ENCODE data around the gene REEP5. TPM values are rescaled to one million over a fixed set of nuclear protein-coding genes. Genes with fewer than 3 reads are reported as not detected.
"Not testable (repeated sequence)": the region's sequence is repeated elsewhere in the genome, so short reads cannot be mapped to it uniquely, and the experiment has no call there.

The REEP5 gene
- total RNA-seq, 1 donor from 2014 or later: 17.1 TPM

- Histone ChIP-seq H3K27me3 (no peaks in the 10 kb centered on the region), H3K36me3 (peaks cover 8% of the 10 kb centered on the region), H3K4me2 (no peak overlapping the region), H3K9ac (no peak overlapping the region), H3F3A (ENCODE audit: low read depth) (no peaks in the 10 kb centered on the region), H3K4me3 (no peak overlapping the region), H4K20me1 (ENCODE audit: low read depth) (no peaks in the 10 kb centered on the region), H3K4me1 (no peaks in the 10 kb centered on the region), H2AFZ (replicated peaks) (no peak overlapping the region), H3K79me2 (ENCODE audit: low read depth) (no peaks in the 10 kb centered on the region), H3K9me3 (ENCODE audit: low read depth) (no peaks in the 10 kb centered on the region), H3K27ac (no peak overlapping the region)
- TF ChIP-seq EZH2 (IDR thresholded peaks at IDR 0.05) (no peak), EZH2phosphoT487 (IDR thresholded peaks at IDR 0.05) (no peak), CTCF (IDR thresholded peaks at IDR 0.05) (no peak)
- no peak overlapping the region for H3K4me3 Mint-ChIP-seq
- no peaks in the 10 kb centered on the region for H3K27me3 Mint-ChIP-seq (ENCODE audit: insufficient read depth, low read depth)
- H3K27ac Mint-ChIP-seq: no peak overlapping the region
- H3K4me1 Mint-ChIP-seq: peaks cover 4% of the 10 kb centered on the region
- H3K9me3 Mint-ChIP-seq: no peaks in the 10 kb centered on the region
- peaks cover 37% of the 10 kb centered on the region for H3K36me3 Mint-ChIP-seq
- no peak for DNase-seq (ENCODE audit: low spot score)
These were observed 26.3 kb downstream of the REEP5 start for GRCh38 chr5:112895682-112896081.

GRCh38 chr5:112892776-112893175 is 29.3 kb downstream of the REEP5 start:
- no peak overlapping the region for H3K9ac ChIP-seq
- H4K20me1 ChIP-seq (ENCODE audit: low read depth): no peaks in the 10 kb centered on the region
- Mint-ChIP-seq H3K36me3 (peaks cover 29% of the 10 kb centered on the region), H3K27ac (no peak overlapping the region), H3K4me3 (no peak overlapping the region), H3K27me3 (ENCODE audit: insufficient read depth, low read depth) (no peaks in the 10 kb centered on the region), H3K4me1 (peaks cover 4% of the 10 kb centered on the region), H3K9me3 (no peaks in the 10 kb centered on the region)
- no peaks in the 10 kb centered on the region for H3K9me3 ChIP-seq (ENCODE audit: low read depth)
- H3F3A ChIP-seq (ENCODE audit: low read depth): no peaks in the 10 kb centered on the region
- TF ChIP-seq EZH2phosphoT487 (IDR thresholded peaks at IDR 0.05) (no peak), CTCF (IDR thresholded peaks at IDR 0.05) (no peak), EZH2 (IDR thresholded peaks at IDR 0.05) (no peak)
- no peak overlapping the region for H3K4me3 ChIP-seq
- H3K4me2 ChIP-seq: no peak overlapping the region
- H3K4me1 ChIP-seq: no peaks in the 10 kb centered on the region
- H3K27ac ChIP-seq: no peak overlapping the region
- no peaks in the 10 kb centered on the region for H3K79me2 ChIP-seq (ENCODE audit: low read depth)
- DNase-seq (ENCODE audit: low spot score): no peak
- H3K36me3 ChIP-seq: no peaks in the 10 kb centered on the region
- H2AFZ ChIP-seq (replicated peaks): no peak overlapping the region
- no peaks in the 10 kb centered on the region for H3K27me3 ChIP-seq

- not testable (repeated sequence) for H3K27me3 Mint-ChIP-seq (ENCODE audit: insufficient read depth, low read depth); H3K4me1 ChIP-seq; H2AFZ ChIP-seq (replicated peaks); H3K4me3 Mint-ChIP-seq; H3K4me3 ChIP-seq; DNase-seq (ENCODE audit: low spot score); H4K20me1 ChIP-seq (ENCODE audit: low read depth); H3K9me3 ChIP-seq (ENCODE audit: low read depth); H3K9ac ChIP-seq; H3K36me3 ChIP-seq; H3K79me2 ChIP-seq (ENCODE audit: low read depth); H3F3A ChIP-seq (ENCODE audit: low read depth); H3K27me3 ChIP-seq; H3K27ac Mint-ChIP-seq; H3K27ac ChIP-seq; H3K4me1 Mint-ChIP-seq; H3K9me3 Mint-ChIP-seq; H3K4me2 ChIP-seq
- peaks cover 27% of the 10 kb centered on the region for H3K36me3 Mint-ChIP-seq
These were observed 30.0 kb downstream of the REEP5 start for GRCh38 chr5:112892066-112892465.

- no peak overlapping the region for H2AFZ ChIP-seq (replicated peaks)
- peaks cover 5% of the 10 kb centered on the region for H3K4me1 Mint-ChIP-seq
- no peaks in the 10 kb centered on the region for H3K79me2 ChIP-seq (ENCODE audit: low read depth)
- H3K27me3 Mint-ChIP-seq (ENCODE audit: insufficient read depth, low read depth): no peaks in the 10 kb centered on the region
- TF ChIP-seq EZH2phosphoT487 (IDR thresholded peaks at IDR 0.05): no peak
- no peak for TF ChIP-seq EZH2 (IDR thresholded peaks at IDR 0.05)
- TF ChIP-seq CTCF (IDR thresholded peaks at IDR 0.05): no peak
- H3K9me3 Mint-ChIP-seq: no peaks in the 10 kb centered on the region
- no peak overlapping the region for H3K4me3 ChIP-seq
- no peak for DNase-seq (ENCODE audit: low spot score)
- peaks cover 6% of the 10 kb centered on the region for H3K4me1 ChIP-seq
- H3K27ac ChIP-seq: no peak overlapping the region
- H3K9ac ChIP-seq: no peak overlapping the region
- peaks cover 18% of the 10 kb centered on the region for H3K36me3 Mint-ChIP-seq
- H3K27me3 ChIP-seq: no peaks in the 10 kb centered on the region
- no peak overlapping the region for H3K27ac Mint-ChIP-seq
- no peak overlapping the region for H3K4me3 Mint-ChIP-seq
- no peaks in the 10 kb centered on the region for H3K9me3 ChIP-seq (ENCODE audit: low read depth)
- H3F3A ChIP-seq (ENCODE audit: low read depth): no peaks in the 10 kb centered on the region
- H4K20me1 ChIP-seq (ENCODE audit: low read depth): no peaks in the 10 kb centered on the region
- peaks cover 4% of the 10 kb centered on the region for H3K36me3 ChIP-seq
- H3K4me2 ChIP-seq: no peak overlapping the region
These were observed 35.1 kb downstream of the REEP5 start for GRCh38 chr5:112886975-112887374.

Data from neural progenitor cell (in vitro differentiated cells).